Skin of body (tissue), 2 donors: ENCODE data around the gene SEMA4C. TPM values are rescaled to one million over a fixed set of nuclear protein-coding genes. Genes with fewer than 3 reads are reported as not detected.
"Not testable (repeated sequence)": the region's sequence is repeated elsewhere in the genome, so short reads cannot be mapped to it uniquely, and the experiment has no call there.

ENCODE experiments used
- DNase-seq: peaks from one replicate; lab custom pipeline; 2025; lab: John Stamatoyannopoulos, UW
- total RNA-seq: library from RNA; depleted of rRNA; stranded (reverse); fragments of >200 nt; gene quantifications from one replicate; pipeline ENCODE4 v1.2.3, GENCODE V29; 2014

Gene SEMA4C
- total RNA-seq, 1 donor from 2014 or later: 24.3 TPM

GRCh38 chr2:96897491-96898134 is 27.7 kb upstream of the SEMA4C start:
- no peak for DNase-seq

- DNase-seq: no peak
Measured at GRCh38 chr2:96895746-96896651, 26.1 kb upstream of the SEMA4C start.

GRCh38 chr2:96895032-96895745 is 25.3 kb upstream of the SEMA4C start:
- DNase-seq: no peak

GRCh38 chr2:96894151-96894531 is 24.3 kb upstream of the SEMA4C start:
- DNase-seq: no peak

GRCh38 chr2:96893289-96894150 is 23.6 kb upstream of the SEMA4C start:
- DNase-seq: no peak

- no peak for DNase-seq
Measured at GRCh38 chr2:96891591-96892333, 21.9 kb upstream of the SEMA4C start.

GRCh38 chr2:96890726-96891385 is 21.0 kb upstream of the SEMA4C start:
- DNase-seq: no peak

GRCh38 chr2:96890252-96890651 is 20.4 kb upstream of the SEMA4C start:
- DNase-seq: no peak

- DNase-seq: not testable (repeated sequence)
Measured at GRCh38 chr2:96889502-96889901, 19.6 kb upstream of the SEMA4C start.

- no peak for DNase-seq
Measured at GRCh38 chr2:96888072-96889011, 18.5 kb upstream of the SEMA4C start.

- DNase-seq: peak; percentile 68
Measured at GRCh38 chr2:96887493-96888012, 17.7 kb upstream of the SEMA4C start.

- no peak for DNase-seq
Measured at GRCh38 chr2:96885432-96886347, 15.8 kb upstream of the SEMA4C start.

- no peak for DNase-seq
Measured at GRCh38 chr2:96884299-96885094, 14.6 kb upstream of the SEMA4C start.

- DNase-seq: no peak
Measured at GRCh38 chr2:96883306-96883705, 13.4 kb upstream of the SEMA4C start.

GRCh38 chr2:96882906-96883305 is 13.0 kb upstream of the SEMA4C start:
- DNase-seq: no peak

GRCh38 chr2:96882230-96882629 is 12.3 kb upstream of the SEMA4C start:
- DNase-seq: no peak
